Pulmonary artery endothelial cell (primary cell): Measurements from ENCODE around the gene GGACT. TPM values are rescaled to one million over a fixed set of nuclear protein-coding genes. Genes with fewer than 3 reads are reported as not detected.
"Not testable (repeated sequence)": the region's sequence is repeated elsewhere in the genome, so short reads cannot be mapped to it uniquely, and the experiment has no call there.

Source experiments
- DNase-seq: peaks from one replicate; pipeline ENCODE4 v3.0.0-alpha.2; 2011; ENCODE audit warnings: low read depth, low spot score
- total RNA-seq: library from RNA; depleted of rRNA; stranded (reverse); fragments of >200 nt; gene quantifications from 2 replicates; pipeline ENCODE4 v1.2.3, GENCODE V29; 2014

The GGACT gene
- total RNA-seq, 1 donor from 2014 or later = 7.6 TPM

DNA sequence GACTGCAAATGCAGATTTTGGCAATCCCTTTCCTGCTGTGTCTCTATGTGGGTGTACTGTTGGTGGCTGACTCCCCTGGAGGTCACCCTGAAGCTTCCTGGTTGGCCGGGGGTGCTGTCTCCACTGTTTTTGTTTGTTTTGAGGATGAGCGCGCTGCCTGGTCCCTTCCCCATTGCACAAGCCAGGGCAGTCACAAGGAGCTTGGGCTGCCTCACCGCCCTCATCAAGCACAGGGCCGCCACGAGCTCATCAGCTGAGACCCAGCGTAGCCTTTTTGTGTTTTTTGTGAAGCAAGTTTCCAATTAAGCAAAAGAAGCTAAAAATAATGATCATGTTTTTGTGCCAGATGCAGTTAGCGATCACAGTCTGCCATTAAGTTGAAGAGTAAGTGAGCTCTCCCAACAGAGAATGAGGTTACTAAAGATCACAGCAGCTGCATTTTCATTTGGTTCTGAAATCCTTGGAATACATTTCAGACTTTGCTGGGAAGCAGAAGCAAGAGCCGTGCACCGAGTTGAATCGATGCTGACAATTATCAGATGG, 57.8 kb downstream of the GGACT start:
- DNase-seq = no peak

DNA sequence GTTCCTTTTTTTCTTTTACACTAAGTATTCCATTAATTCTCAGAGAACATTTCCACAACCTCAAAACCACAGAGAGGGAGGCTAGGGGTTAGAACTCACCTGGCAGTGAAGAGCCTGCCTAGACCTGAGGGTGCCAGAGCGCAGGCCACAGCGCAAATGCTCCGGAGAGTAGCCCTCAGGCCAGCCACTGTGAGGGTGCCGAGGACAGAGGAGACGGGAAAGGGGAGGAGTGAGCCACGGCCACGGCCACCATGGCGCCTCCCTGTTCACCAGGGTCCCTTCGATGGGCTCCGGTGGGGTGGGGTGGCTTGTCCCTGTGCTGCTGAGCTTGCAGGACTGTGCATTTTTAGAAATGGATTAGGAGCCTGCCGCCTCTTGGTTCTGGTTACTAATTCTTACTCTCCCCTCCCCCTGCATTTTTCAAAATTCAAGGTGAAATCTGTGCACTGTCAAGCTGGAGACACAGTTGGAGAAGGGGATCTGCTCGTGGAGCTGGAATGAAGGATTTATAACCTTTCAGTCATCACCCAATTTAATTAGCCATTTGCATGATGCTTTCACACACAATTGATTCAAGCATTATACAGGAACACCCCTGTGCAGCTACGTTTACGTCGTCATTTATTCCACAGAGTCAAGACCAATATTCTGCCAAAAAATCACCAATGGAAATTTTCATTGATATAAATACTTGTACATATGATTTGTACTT, 58.8 kb downstream of the GGACT start:
- no peak for DNase-seq

DNA sequence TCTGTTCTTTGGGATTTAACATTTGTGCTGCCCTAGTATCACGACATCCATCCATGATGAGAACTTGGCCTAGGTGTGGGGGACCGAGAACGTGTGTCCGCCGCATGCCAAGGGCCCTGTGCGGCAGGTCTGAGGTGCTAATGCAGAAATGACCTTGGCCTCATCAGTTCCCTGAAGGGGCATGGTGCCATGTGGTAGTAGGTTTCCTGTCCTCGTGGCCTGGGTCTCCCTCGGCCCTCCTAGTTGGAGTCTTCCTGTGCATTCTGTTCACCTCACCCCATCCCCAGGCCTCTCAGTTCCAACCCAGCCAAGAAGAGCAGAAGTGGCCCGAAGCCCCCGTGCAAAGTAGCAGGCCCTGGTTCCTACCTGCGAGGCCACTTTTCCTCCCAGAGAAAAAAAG, 59.8 kb downstream of the GGACT start:
- no peak for DNase-seq

DNA sequence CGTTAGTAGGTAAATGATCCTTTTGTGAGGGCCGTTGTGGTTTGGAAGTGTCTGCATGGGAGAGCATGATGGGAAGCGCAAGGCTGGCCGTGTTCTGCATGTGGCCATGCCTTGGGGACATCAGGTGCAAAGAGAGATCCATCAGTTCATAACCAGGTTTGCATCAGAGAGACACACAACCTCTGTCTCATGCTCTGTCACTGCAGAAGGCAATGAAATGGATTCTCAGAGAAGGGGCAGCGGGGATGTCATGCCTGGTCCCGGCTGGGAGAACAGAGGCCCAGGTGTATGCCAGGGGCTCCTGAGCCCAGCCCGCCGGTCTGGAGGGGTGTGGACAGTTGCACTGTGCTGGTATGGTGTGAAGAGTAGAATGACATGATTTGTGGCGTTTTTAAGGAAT, 60.2 kb downstream of the GGACT start:
- DNase-seq = no peak

DNA sequence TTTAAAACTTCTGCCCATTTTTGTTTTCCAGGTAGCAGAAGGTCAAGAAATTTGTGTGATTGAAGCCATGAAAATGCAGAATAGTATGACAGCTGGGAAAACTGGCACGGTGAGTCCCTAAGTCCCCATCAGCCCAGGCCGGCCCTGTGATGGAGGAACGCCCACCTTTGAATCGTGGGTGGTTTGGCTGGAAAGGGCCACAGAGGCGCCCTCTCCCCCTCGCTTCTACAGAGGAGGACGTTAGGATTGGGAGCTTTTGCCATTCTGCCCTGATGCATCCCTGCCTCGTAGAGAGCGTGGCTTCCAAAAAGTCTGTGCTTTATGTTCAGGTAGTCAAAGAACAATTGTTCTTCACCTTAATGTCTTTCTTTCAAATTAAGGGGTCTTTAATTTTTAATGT, 60.9 kb downstream of the GGACT start:
- DNase-seq = no peak

DNA sequence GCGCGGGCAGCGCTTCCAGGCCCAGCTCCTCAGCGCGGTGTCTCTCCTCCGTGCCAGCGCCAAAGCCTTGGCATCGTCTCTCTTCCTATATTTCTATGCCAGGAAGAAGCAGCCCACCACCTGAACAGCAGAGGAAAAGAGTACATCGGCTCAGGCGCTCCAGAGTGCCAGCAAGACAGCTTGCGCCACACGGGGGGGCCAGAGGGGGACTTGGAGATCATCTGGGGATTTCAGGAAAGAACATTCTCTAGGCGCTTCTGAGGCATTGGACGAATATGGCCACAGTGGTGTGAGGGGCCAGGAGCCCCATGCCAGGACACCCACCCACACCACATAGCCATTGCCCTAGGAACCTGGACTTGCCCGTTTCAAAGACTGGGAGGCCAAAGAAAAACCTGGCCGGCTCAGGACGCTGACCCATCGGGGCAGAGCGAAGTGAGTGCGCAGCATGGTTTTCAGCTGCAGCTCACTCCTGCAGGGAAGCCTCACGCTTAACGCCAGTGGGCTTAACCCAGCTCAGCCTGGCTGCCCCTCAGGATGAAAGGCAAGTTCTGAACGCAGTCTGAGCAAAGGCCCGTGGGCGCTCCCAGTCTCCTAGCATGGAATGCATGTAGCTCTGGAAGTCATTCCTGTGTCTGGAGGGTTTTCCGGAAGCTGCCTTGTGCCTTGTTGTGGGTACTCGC, 62.1 kb downstream of the GGACT start:
- no peak for DNase-seq

DNA sequence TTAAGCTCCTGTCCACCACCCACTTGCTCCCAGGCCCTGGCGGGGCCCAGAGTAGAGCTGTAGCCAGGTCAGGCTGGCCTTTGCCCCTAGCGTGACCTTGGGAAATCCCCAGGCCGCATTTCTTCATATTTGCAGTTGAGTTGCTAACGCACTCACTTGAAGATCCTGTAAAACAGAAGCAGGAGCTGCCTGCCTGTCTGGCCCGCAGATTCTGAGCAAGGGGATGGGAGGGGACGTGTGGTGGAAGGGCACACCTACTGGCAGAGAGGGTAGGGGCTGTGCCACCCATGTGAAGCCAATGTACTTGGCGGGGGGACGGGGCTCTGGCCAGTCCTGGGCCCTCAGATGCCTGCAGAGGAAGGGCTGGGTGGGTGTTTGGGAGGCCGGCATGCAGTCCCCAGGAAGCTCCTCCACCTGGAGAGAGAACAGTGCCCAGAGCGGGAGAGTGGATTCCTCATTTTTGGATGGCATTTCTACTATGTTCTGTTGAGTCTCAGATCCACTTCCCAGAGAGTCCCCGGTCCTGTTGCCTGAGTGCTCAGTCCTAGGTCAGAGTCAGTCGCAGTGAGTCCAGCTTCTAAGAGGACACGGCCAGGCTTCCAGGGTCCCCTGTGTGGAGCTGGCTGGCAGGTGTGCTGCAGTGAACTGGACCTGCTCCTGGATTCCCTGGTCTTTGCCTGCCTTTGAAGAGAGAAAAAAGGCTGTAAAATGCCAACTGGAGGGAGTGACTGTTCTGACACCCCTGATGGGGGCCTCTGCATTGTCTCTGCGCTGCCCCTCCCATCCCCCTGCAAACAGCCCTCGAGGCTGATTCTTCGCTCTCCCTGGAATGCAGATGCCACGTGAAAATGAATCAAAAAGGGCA, 62.9 kb downstream of the GGACT start:
- DNase-seq = no peak

DNA sequence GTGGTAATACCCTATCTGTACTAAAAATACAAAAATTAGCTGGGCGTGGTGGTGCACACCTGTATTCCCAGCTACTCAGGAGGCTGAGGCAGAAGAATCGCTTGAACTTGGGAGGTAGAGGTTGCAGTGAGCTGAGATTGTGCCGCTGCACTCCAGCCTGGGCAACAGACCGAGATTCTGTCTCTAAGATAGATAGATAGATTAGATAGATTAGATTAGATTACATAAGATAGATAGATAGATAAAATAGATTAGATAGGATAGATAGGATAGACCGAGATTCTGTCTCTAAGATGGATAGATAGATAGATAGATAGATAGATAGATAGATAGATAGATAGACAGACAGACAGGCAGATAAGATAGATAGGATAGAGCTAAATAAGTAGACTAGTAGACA, 63.9 kb downstream of the GGACT start:
- not testable (repeated sequence) for DNase-seq

DNA sequence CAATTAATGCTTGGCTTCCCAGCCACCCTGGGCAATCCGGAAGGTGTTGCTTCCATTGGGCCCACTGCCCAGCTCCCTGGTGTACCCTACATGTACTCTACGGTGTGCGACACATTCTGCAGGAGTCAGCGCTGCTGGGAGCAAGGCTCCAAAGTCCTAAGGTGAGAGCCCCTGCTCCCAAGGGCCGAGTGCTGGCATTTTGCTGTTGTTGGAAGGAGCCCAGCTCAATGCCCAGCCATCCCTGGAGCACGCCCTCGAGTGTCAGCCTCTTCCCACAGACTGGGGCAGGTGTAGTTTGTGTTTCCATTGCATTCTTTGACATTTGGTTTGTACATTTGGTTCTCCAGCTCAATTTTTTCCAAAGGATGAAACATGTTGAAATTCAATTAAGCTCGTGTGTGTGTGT, 64.6 kb downstream of the GGACT start:
- DNase-seq = no peak

DNA sequence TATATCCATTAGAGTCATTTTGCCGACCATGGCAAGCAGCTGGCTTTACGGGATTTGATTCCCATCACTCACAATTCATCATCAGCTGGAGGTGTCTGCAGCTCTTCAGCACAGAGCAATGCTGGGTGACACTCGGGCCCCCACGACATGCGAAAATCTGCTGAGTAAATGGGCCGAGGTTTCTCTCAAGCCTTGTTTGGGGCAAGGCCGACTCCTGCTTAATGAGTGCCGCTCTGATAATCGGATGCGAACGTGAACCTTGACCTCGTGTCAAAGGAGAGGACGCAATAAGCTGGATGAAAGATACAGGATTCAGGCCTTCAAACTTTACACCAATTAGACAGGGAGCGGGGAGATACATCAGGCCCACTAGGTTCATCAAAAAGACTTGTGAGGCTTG, 65.2 kb downstream of the GGACT start:
- DNase-seq = no peak

DNA sequence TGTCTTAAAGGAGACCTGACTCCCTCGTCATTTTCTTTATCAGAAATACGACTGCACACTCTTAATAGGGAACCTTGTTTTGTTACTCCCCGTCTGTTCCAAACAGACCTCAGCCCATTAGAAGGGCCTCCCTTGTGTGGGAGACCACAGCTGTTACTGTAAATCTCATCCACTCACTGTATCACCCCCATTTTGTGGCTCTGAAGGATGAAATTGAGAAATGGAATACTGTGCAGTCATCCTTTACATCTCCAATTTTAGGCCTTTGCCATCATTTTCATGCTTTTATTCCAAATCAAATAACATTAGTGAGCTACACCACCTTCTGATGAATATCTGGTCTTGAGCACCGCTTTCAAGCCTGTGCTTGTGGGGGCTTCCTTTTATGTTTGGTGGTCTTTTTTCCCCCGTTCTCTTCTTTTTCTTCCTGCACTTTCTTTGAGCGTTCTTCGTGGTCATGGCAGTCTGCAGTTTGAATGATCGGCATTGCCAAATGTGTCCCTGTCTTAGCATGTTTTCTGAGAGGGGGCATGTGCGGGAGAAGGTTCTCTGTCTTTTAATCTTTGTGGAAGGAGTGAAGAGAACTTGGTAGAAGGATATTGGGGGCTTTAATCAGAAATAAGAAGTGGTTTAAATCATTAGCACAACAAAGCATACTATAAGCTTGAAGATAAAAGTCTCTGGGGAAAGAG, 65.8 kb downstream of the GGACT start:
- DNase-seq = no peak

DNA sequence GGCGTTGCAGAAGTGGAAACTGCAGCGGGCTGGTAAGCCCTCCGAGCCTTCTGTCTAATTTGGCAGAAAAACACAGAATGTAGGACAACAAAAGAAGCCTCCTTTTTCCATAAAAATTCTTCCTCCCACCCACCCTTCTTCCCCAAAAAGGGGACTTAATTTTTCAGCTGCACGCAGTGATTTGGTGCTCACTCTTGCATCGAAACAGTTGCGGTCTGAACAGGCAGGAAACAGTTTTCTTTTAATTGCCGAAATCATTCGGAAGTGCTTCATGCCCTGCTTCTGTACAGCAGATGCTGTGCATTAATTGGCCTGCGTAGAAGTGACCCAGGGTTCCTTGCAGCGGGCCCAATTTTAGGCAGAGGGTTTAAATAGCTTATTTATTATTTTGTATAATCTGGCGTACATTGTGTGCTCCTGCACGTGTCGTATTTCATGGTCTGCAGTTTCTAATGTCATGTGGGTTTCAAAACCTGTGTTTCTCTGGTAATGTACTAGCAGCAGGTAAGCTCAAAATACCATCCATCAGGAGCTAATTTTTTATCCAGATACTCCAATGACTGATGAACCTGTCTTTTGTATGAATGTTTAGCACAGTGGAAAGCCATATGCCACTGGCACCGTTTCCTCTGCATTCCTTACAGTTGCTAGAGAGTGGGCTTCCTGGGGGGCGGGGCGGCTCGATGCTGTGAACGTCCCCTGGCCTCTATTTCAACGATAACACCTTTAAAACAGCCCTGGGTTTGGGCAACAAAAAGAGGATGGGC, 66.6 kb downstream of the GGACT start:
- no peak for DNase-seq

DNA sequence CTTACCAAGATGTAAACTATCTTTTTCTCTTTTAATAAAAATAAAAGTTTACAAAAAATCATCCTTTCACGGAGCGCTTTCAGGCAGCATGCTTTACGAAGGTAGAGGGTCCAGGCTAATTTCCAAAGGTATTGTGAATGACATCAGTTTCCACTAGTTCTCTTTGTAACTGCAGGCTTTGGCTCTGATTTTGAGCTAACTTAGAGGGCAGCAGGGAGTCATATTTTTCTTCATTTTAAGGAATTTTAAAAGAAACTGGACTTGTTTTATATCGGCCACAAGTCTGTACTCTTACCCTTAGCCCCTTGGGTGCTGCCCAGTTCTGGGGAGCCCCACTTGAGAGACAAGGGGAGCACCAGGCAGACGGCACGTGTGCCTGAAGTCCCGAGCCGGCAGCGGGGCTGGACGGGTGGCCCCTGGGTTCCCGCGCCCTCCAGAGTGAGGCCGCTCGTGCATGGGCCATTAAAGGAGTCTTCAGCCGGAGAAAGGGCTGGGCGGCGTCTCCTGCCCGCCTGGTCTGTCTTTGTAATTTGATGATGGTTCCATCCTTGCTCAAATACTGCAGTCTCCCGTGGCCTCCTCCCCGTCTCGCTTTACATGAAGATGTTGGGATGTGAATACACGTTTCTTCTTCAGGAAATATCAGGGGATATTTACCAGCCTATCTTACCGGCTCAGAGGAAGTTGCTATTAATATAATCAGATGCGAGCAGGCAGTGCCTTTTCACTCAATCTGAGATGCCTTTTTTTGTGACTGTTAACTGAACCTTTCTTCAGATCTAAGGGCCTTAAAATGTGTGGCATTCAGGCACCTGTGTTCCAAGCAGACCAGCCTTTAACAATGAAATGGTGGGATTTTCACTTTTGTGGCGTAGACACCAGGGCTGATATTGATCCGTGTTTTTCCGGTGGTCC, 67.4 kb downstream of the GGACT start:
- no peak for DNase-seq

DNA sequence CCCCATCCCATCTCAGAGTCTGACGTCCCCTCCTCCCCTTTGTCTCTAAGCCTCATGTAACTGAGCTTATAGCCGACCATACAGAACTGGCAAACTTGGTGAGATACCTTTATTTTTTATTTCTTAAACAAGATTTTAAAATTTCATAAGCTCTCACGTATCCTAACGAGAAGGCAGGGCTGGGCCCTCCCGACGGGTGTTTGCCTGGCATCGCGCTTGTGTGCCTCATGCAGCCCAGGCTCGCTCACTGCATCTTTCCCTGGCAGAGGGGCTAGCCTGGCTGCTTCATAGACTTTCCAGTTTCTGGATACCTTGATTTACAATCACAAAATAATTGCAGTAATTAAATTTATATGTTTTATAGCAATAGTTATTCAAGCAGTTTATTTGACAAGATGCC, 69.0 kb downstream of the GGACT start:
- DNase-seq = no peak

DNA sequence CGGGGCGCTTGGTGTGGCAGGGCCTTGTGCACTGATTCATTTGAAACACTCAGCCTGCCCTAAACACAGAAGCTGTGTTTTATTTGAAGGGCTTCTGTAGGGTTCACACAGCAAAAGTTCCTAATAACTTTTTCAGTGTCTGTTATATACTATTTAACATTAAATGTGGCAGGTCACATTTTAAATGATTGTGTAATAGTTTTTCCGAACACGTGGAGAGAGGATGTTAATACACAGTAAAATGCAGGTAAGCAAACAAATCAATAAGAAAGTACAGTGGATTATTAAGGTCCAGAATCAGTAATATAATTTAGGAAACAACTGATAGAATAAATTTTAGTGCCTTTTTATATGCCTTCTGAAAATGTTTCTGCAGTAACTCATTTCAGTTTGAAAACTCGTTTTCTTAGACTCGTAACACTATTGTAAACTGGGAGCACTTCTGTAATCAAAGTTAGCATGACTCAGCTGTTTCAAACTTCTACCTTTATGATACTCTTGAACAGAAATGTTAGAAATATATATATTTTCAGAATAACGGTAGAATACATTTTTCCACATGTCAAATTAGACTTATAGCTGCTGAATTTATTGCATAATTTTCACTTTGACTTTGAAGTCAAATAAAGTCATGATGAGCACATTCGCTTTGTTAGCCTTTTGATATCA, 70.1 kb downstream of the GGACT start:
- DNase-seq = no peak

DNA sequence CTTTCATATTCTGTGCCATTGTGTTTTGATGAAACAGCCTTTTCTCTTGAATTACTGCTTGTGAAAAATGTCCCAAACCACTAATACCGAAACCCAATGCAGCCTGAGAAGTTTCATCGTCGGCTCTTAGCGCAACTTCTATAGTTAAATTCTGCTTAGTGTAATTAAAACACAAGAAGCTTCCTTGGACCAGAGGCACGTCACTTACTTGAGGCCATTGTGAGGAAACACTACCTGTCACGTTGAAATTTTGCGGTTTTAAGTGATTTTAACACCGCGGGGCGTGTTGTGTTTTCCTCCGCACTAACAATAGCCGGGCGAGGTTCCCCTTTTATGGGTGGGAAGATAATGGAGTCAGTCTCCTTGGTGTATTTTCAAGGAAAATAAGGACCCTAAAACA, 70.9 kb downstream of the GGACT start:
- DNase-seq = no peak

DNA sequence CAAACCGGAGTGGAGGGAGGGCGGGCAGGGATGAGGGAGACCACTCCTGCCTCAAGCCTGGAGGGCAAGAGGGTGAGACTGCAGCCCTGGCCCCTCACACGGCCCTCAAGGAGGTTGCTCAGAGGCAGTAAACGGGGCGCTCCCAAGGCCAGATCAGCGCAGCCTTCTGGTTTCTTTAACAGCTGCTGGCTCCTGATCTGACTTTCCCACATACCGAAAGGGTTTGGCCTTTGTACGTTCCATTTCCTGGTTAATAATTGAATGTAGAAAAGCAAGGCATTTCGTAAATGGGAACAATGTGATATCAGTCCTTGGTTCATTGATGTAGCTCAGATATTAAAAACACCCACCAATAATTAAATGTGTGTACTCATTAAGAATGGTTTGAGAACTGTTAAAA, 71.5 kb downstream of the GGACT start:
- no peak for DNase-seq

DNA sequence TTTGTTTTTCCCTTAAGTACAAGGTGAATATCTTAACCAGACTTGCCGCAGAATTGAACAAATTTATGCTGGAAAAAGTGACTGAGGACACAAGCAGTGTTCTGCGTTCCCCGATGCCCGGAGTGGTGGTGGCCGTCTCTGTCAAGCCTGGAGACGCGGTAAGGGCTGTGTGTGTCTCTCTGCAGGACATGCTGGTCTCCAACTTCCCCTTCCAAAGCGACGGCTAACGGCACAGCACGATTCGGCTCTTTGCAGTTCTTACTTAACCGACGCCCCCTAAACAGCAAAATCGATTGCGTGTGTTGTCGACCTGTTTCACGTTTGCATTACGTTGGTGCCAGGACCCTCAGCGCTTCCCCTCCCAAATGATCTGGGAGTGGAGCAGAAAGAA, 73.2 kb downstream of the GGACT start:
- DNase-seq = no peak

DNA sequence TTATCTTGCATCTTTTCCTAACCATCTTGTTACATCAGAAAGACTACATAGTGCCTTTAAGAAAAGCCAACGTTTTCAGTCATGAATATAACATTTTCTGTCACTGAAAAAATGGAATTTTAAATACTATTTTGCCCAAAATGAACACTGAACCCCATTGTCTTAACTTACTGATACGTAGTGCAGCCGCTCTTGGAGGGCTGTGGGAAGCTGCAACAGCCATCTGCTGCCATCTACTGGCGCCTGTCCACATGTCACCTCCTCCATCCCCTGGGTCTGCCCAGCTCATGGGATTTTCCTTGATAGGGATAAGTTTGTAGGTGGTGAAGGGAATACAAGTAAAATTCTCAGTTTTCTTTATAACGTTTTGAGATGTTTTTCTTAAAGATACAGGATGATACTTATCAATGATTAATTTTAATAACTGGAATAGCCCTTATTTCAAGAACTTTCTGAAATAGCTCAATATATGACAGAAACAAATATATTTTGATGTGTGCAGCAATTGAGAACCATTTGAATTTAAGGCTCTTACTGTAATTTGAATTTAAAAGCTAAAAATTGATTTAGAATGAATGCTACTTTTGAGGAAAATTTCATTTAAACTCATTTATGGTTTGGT, 73.7 kb downstream of the GGACT start:
- peak; percentile 29 for DNase-seq
